BLaER1 (cell line): ENCODE data around the gene SCRN1.
"Not testable (repeated sequence)": the region's sequence is repeated elsewhere in the genome, so short reads cannot be mapped to it uniquely, and the experiment has no call there.

ENCODE experiments used
- H3K27ac ChIP-seq: shearing (Covaris generic); formaldehyde crosslinking; 2 replicates; pipeline ENCODE4 v1.8.1; 2022
- H3K27me3 ChIP-seq: shearing (Covaris generic); formaldehyde crosslinking; 2 replicates; pipeline ENCODE4 v1.8.1; 2022
- H3K36me3 ChIP-seq: shearing (Covaris generic); formaldehyde crosslinking; 2 replicates; pipeline ENCODE4 v1.8.1; 2022
- H3K4me1 ChIP-seq: shearing (Covaris generic); formaldehyde crosslinking; 2 replicates; pipeline ENCODE4 v1.8.1; 2022
- H3K4me2 ChIP-seq: shearing (Covaris generic); formaldehyde crosslinking; 2 replicates; pipeline ENCODE4 v1.8.1; 2022
- H3K4me3 ChIP-seq: shearing (Covaris generic); formaldehyde crosslinking; 2 replicates; pipeline ENCODE4 v1.8.1; 2022
- H3K9ac ChIP-seq: shearing (Covaris generic); formaldehyde crosslinking; 2 replicates; pipeline ENCODE4 v1.8.1; 2022
- H3K9me3 ChIP-seq: shearing (Covaris generic); formaldehyde crosslinking; 2 replicates; pipeline ENCODE4 v1.8.1; 2022
- H4K20me1 ChIP-seq: shearing (Covaris generic); formaldehyde crosslinking; 2 replicates; pipeline ENCODE4 v1.8.1; 2022
- Cebpa-rat ChIP-seq: shearing (Covaris generic); IDR thresholded peaks from 2 replicates; pipeline ENCODE4 v1.8.1; 2022

The SCRN1 gene

DNA sequence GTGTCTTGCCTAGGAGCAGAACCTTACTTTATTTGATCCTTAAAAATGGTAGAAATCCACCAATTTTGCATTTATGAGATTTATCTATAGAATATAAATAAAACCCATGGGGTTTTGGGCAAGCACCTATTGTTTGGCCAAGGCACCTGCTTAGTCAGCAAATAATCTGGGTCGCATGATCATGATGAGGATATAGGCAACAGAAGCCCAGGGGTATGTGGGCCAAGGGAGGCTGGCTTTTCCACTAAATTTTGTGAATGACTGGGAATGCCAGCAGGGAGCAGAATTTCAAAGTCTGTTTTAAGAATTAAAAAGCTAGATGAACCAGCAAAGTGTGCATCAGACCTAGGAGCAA, 17.3 kb downstream of the SCRN1 start:
- no peaks in the 10 kb centered on the region for H4K20me1 ChIP-seq
- TF ChIP-seq Cebpa-rat, result no peak
- H3K27ac ChIP-seq, result no peak overlapping the region

DNA sequence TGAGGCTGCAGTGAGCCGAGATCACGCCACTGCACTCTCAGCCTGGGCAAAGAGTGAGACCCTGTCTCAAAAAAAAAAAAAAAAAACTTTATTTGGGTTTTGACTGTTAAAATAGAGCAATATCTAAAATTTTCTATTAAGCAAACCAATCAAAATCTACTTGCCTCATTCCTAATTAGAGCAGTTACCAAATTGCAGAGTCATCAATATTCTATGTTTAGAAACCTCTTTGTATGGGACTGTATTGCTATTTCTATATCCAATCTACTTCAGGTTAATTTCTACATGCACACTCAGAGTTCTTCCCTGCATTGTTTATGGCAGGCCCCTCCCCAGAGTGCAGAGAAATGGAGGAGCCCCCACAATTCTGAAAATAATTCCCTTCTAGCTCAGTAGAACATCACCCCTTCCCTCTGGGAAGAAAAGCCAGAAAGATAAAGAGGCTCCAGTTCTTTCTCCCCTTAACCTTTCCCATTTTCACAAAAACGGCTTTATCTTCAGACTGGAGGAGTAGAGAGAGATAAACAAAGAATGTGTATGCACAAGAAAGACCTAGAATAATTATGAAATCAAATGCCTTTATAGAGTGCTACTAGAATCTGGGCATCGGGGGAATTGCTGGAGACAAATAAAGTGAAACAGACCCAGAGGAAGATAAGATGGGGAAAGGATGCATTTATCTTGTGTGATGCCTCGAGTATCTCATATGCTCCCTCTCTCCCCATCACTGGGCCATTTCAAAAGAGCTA, 17.9 kb downstream of the SCRN1 start:
- H3K36me3 ChIP-seq, result no peaks in the 10 kb centered on the region
- no peaks in the 10 kb centered on the region for H4K20me1 ChIP-seq
- H3K27ac ChIP-seq, result no peak overlapping the region
- no peak overlapping the region for H3K4me2 ChIP-seq
- no peaks in the 10 kb centered on the region for H3K27me3 ChIP-seq
- H3K4me3 ChIP-seq, result no peak overlapping the region
- no peaks in the 10 kb centered on the region for H3K9me3 ChIP-seq
- no peak for TF ChIP-seq Cebpa-rat
- no peaks in the 10 kb centered on the region for H3K4me1 ChIP-seq
- H3K9ac ChIP-seq, result no peak overlapping the region

More for the DNA sequence above, 17.3 kb downstream of the SCRN1 start:
- no peak overlapping the region for H3K9ac ChIP-seq
- H3K4me1 ChIP-seq, result no peaks in the 10 kb centered on the region
- no peak overlapping the region for H3K4me2 ChIP-seq
- H3K27me3 ChIP-seq, result no peaks in the 10 kb centered on the region
- H3K36me3 ChIP-seq, result no peaks in the 10 kb centered on the region
- H3K4me3 ChIP-seq, result no peak overlapping the region
- no peaks in the 10 kb centered on the region for H3K9me3 ChIP-seq

DNA sequence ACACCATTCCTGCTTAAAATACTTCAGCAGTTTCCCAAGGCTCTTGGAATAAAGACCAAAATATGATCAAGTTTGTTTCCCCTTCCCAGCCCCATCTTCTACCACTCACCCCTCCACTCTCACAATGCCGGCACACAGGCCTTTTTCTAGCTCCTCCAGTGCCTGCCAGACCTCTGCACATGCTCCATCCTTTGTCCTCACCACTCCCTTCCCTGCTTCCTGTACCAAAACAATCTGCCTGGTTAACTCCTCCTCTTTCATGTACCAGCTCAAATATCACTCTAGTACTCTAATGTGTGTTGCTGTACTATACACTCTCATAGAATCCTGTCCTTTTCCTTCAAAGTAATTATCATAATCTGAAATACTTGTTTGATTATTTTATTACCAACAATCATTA, 19.4 kb downstream of the SCRN1 start:
- Histone ChIP-seq H3K27ac (no peak overlapping the region), H3K4me2 (no peak overlapping the region), H3K36me3 (no peaks in the 10 kb centered on the region), H3K4me3 (no peak overlapping the region), H3K4me1 (no peaks in the 10 kb centered on the region), H3K9ac (no peak overlapping the region), H3K9me3 (no peaks in the 10 kb centered on the region), H4K20me1 (no peaks in the 10 kb centered on the region), H3K27me3 (no peaks in the 10 kb centered on the region)
- no peak for TF ChIP-seq Cebpa-rat

DNA sequence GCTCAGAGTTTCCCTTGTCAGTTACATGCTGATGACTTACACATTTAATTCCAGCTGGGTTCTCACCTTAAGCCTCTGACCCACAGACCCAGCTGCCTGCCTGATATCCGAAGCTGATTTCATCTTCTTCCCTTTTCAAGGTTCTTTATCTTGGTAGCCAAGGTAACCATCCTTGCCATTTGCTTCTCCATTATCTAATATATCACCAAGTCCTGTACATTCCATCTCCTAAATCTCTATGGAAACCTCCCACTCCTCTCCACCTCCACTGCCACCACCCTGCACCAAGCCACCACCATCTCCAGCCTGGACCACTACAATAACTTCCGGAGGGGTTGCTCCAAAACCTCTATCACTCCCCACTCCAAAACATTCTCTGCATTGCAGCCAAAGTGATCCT, 19.9 kb downstream of the SCRN1 start:
- Histone ChIP-seq H3K27ac (no peak overlapping the region), H3K9me3 (no peaks in the 10 kb centered on the region), H3K4me2 (no peak overlapping the region), H3K9ac (no peak overlapping the region), H4K20me1 (no peaks in the 10 kb centered on the region), H3K27me3 (no peaks in the 10 kb centered on the region), H3K36me3 (no peaks in the 10 kb centered on the region), H3K4me1 (no peaks in the 10 kb centered on the region), H3K4me3 (no peak overlapping the region)
- no peak for TF ChIP-seq Cebpa-rat

DNA sequence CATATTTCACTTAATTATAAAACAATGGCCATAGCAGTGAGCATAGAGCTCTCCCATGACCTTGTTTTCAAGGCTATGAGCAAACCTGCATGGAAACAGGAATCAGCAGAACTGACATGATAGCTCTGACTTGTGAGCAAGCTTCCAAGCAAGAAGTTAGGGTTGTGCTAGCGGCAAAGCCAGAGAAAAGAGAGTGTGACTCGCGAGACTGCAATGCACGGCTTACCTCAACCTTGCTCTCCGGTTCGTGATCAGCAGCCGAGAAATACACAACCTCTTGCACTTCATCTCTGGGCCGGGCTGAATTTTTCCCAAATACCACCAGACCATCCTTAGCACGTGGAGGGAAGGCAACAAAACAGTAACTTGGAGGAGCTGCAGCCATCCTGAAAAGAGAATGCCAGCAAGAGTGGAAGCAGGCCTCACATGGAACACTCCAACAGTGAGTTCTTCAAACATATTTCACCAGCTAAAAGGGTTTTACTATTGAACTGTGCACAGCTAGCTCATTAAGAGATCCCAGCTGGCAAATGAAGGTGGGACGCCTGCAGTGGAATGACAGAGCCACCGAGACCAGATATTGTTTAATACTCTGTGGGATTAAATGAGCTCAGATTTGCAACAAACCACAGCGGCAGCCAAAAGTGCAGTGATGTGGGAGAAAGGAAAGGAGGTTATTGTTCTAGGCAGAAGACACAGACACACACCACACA, 20.8 kb downstream of the SCRN1 start:
- no peak for TF ChIP-seq Cebpa-rat
- H3K27ac ChIP-seq, result no peak overlapping the region
- H3K4me1 ChIP-seq, result no peaks in the 10 kb centered on the region
- H3K27me3 ChIP-seq, result no peaks in the 10 kb centered on the region
- no peak overlapping the region for H3K9ac ChIP-seq
- H3K4me3 ChIP-seq, result no peak overlapping the region
- H3K4me2 ChIP-seq, result no peak overlapping the region
- H4K20me1 ChIP-seq, result no peaks in the 10 kb centered on the region
- no peaks in the 10 kb centered on the region for H3K9me3 ChIP-seq
- no peaks in the 10 kb centered on the region for H3K36me3 ChIP-seq

DNA sequence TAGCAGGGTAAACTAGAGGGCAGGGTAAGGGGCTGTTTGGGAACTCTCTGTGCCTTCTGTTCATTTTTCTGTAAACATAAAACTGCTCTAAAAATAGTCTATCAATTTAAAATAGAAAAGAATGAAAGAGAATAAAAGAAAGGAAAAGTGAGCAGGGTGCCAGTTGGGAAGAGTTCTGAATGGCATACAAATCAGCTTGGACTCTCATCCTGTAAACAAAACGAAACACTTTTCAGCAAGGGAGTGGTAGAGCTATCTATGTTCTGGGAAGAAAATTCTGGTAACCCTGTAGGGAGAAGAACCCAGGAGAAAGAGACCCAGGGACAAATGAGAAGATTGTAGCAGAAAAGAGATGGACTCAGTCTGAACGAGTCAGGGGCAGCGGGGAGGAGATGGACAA, 24.6 kb downstream of the SCRN1 start:
- H3K4me2 ChIP-seq, result no peak overlapping the region
- H3K27ac ChIP-seq, result no peak overlapping the region
- H3K36me3 ChIP-seq, result no peaks in the 10 kb centered on the region
- no peak for TF ChIP-seq Cebpa-rat
- no peak overlapping the region for H3K4me3 ChIP-seq
- H4K20me1 ChIP-seq, result no peaks in the 10 kb centered on the region
- no peak overlapping the region for H3K9ac ChIP-seq
- H3K27me3 ChIP-seq, result no peaks in the 10 kb centered on the region
- H3K9me3 ChIP-seq, result no peaks in the 10 kb centered on the region
- no peaks in the 10 kb centered on the region for H3K4me1 ChIP-seq

DNA sequence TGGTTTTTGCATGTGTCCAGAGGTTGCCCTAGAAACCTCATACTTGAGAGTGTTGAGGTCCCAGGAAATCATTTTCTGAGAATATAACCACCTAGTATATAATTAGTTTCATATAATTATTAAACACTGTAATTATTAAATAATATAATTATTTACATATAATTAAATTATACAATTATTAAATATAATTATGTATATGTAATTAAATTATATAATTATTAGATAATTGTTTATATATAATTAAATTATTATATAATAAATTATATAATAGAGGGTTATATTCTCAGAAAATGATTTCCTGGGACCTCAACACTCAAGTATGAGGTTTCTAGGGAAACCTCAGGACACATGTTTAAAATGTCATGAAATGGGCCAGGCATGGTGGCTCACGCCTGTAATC, 27.6 kb downstream of the SCRN1 start:
- no peaks in the 10 kb centered on the region for H3K36me3 ChIP-seq
- no peaks in the 10 kb centered on the region for H3K27me3 ChIP-seq
- no peaks in the 10 kb centered on the region for H4K20me1 ChIP-seq
- no peaks in the 10 kb centered on the region for H3K9me3 ChIP-seq
- no peak overlapping the region for H3K9ac ChIP-seq
- no peak overlapping the region for H3K4me2 ChIP-seq
- no peak overlapping the region for H3K4me3 ChIP-seq
- no peak for TF ChIP-seq Cebpa-rat
- H3K27ac ChIP-seq, result no peak overlapping the region
- H3K4me1 ChIP-seq, result no peaks in the 10 kb centered on the region

DNA sequence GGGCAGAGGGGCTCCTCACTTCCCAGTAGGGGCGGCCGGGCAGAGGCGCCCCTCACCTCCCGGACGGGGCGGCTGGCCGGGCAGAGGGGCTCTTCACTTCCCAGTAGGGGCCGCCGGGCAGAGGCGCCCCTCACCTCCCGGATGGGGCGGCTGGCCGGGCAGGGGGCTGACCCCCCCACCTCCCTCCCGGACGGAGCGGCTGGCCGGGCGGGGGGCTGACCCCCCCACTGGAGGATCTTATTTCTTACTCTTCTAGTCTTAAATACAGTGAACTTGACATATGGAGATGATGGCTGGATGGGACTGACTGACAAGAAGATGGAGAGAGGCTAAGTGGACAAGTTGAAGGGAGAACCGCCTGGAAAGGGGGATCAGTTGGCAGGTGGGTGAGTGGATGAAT, 28.0 kb downstream of the SCRN1 start:
- not testable (repeated sequence) for H3K27ac ChIP-seq, H3K36me3 ChIP-seq, H3K9ac ChIP-seq, H3K4me1 ChIP-seq, H3K27me3 ChIP-seq, H4K20me1 ChIP-seq, H3K4me2 ChIP-seq, H3K4me3 ChIP-seq, H3K9me3 ChIP-seq

DNA sequence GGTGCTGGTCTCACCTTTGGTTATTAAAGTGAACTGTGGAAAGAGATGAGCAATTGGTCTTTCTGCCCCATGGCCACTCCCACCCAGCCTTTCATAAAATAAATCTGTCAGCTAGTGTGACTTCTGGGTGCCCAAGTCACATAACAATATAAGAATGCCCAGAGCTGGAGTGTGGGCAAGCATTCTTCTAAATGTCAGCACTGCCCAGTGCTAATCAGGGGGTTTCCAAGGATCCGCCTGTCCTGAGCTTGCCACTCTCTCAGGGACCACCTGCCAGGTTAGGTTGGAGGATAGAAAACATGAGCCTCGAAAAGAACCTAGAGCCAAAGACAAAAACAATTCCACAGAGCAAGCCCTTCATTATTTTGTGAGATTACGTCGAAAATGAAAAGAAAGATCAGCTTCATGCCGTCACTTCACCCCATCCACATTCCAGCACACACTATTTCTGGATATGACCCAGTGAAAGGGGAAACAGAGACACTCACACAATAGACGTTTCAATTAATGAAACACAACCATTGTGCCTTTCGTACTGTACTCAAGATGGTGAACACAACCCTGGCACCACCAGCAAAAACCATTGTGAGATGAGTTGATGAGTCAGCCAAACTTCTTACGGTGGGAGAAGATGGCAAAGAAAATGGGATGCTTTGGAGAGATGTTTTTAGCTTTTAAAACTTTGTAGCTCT, 30.8 kb downstream of the SCRN1 start:
- Histone ChIP-seq H3K4me2 (no peak overlapping the region), H4K20me1 (no peaks in the 10 kb centered on the region), H3K36me3 (no peaks in the 10 kb centered on the region), H3K4me1 (peaks cover 9% of the 10 kb centered on the region), H3K4me3 (no peak overlapping the region), H3K27me3 (no peaks in the 10 kb centered on the region), H3K9ac (no peak overlapping the region), H3K9me3 (no peaks in the 10 kb centered on the region), H3K27ac (no peak overlapping the region)
- no peak for TF ChIP-seq Cebpa-rat
